ENCODE data around the gene MLH3. TPM values are rescaled to one million over a fixed set of nuclear protein-coding genes. Genes with fewer than 3 reads are reported as not detected.

Gene MLH3
- total RNA-seq, 1 experiment from 2014 or later = 13.2 TPM

GRCh38 chr14:75054421-75054820 lies 3.2 kb upstream of the MLH3 start:
- Histone ChIP-seq H4K20me1 (ENCODE audit: low read length) (no peaks in the 10 kb centered on the region), H3K4me3 (ENCODE audit: low read length) (no peak overlapping the region), H3K9me2 (replicated peaks; ENCODE audit: low read length) (no peaks in the 10 kb centered on the region), H3K9me3 (ENCODE audit: low read length) (no peaks in the 10 kb centered on the region), H3K36me3 (ENCODE audit: low read depth, low read length) (peaks cover 5% of the 10 kb centered on the region; the same call in 1 of the 2 replicates), H2AFZ (ENCODE audit: low read length) (no peak overlapping the region), H3K4me2 (ENCODE audit: low read length) (no peak overlapping the region), H3F3A (ENCODE audit: low read length, unreplicated experiment) (no peaks in the 10 kb centered on the region), H3K79me2 (ENCODE audit: low read length) (peaks cover 16% of the 10 kb centered on the region), H3K27me3 (ENCODE audit: low read length) (no peaks in the 10 kb centered on the region), H3K27ac (ENCODE audit: low read length) (no peak overlapping the region), H3K9ac (ENCODE audit: low read length) (no peak overlapping the region), H3K4me1 (ENCODE audit: insufficient read depth, low read length) (peaks cover 11% of the 10 kb centered on the region)
- intact Hi-C loops (cut with micrococcal nuclease) = no loop called here
- no peak for ATAC-seq
- no TSS peak for BruUV-seq (replicated peaks)
- no peak for DNase-seq
- TF ChIP-seq EZH2phosphoT487 (IDR thresholded peaks at IDR 0.05; ENCODE audit: borderline replicate concordance, low read length) (no peak), CTCF (conservative IDR thresholded peaks at IDR 0.05; ENCODE audit: low read depth, low read length) (no peak), EZH2 (IDR thresholded peaks at IDR 0.05; ENCODE audit: low read length, unreplicated experiment) (no peak)
- ChIA-PET POLR2A (ENCODE audit: unreplicated experiment) (no interaction called here), CTCF (no interaction called here)

GRCh38 chr14:75053396-75054291 lies 2.4 kb upstream of the MLH3 start:
- no peak overlapping the region for H2AFZ ChIP-seq (ENCODE audit: low read length)
- no peaks in the 10 kb centered on the region for H3K9me3 ChIP-seq (ENCODE audit: low read length)
- POLR2A ChIA-PET (ENCODE audit: unreplicated experiment) = no interaction called here
- DNase-seq (no peak), ATAC-seq (no peak)
- peaks cover 24% of the 10 kb centered on the region for H3K79me2 ChIP-seq (ENCODE audit: low read length)
- no peaks in the 10 kb centered on the region for H3K9me2 ChIP-seq (replicated peaks; ENCODE audit: low read length)
- H3K4me2 ChIP-seq (ENCODE audit: low read length) = no peak overlapping the region
- TF ChIP-seq EZH2 (IDR thresholded peaks at IDR 0.05; ENCODE audit: low read length, unreplicated experiment) (no peak), CTCF (conservative IDR thresholded peaks at IDR 0.05; ENCODE audit: low read depth, low read length) (no peak), EZH2phosphoT487 (IDR thresholded peaks at IDR 0.05; ENCODE audit: borderline replicate concordance, low read length) (no peak)
- no peak overlapping the region for H3K9ac ChIP-seq (ENCODE audit: low read length)
- no TSS peak for BruUV-seq (replicated peaks)
- peaks cover 11% of the 10 kb centered on the region for H3K4me1 ChIP-seq (ENCODE audit: insufficient read depth, low read length)
- no peaks in the 10 kb centered on the region for H3F3A ChIP-seq (ENCODE audit: low read length, unreplicated experiment)
- CTCF ChIA-PET = no interaction called here
- H3K27ac ChIP-seq (ENCODE audit: low read length) = no peak overlapping the region
- H3K4me3 ChIP-seq (ENCODE audit: low read length) = no peak overlapping the region
- peaks cover 10% of the 10 kb centered on the region; the same call in 1 of the 2 replicates for H3K36me3 ChIP-seq (ENCODE audit: low read depth, low read length)
- intact Hi-C loops (cut with micrococcal nuclease) = no loop called here
- no peaks in the 10 kb centered on the region for H3K27me3 ChIP-seq (ENCODE audit: low read length)
- no peaks in the 10 kb centered on the region for H4K20me1 ChIP-seq (ENCODE audit: low read length)

GRCh38 chr14:75051556-75051899 lies 261 bp upstream of the MLH3 start:
- Histone ChIP-seq H3K79me2 (ENCODE audit: low read length) (peaks cover 28% of the 10 kb centered on the region), H3K9me3 (ENCODE audit: low read length) (no peaks in the 10 kb centered on the region), H3F3A (ENCODE audit: low read length, unreplicated experiment) (no peaks in the 10 kb centered on the region), H3K9me2 (replicated peaks; ENCODE audit: low read length) (no peaks in the 10 kb centered on the region), H3K9ac (ENCODE audit: low read length) (peak overlapping the region; percentile 88), H3K27ac (ENCODE audit: low read length) (no peak overlapping the region), H3K36me3 (ENCODE audit: low read depth, low read length) (peaks cover 14% of the 10 kb centered on the region; the same call in 1 of the 2 replicates), H3K27me3 (ENCODE audit: low read length) (no peaks in the 10 kb centered on the region), H3K4me1 (ENCODE audit: insufficient read depth, low read length) (peaks cover 21% of the 10 kb centered on the region), H3K4me2 (ENCODE audit: low read length) (peak overlapping the region; percentile 95), H2AFZ (ENCODE audit: low read length) (peak overlapping the region; percentile 82), H4K20me1 (ENCODE audit: low read length) (no peaks in the 10 kb centered on the region), H3K4me3 (ENCODE audit: low read length) (peak overlapping the region; percentile 73)
- ChIA-PET CTCF (no interaction called here), POLR2A (ENCODE audit: unreplicated experiment) (no interaction called here)
- TSS peak; percentile 10 for BruUV-seq (replicated peaks)
- DNase-seq = no peak
- TF ChIP-seq EZH2 (IDR thresholded peaks at IDR 0.05; ENCODE audit: low read length, unreplicated experiment) = no peak
- no peak for TF ChIP-seq EZH2phosphoT487 (IDR thresholded peaks at IDR 0.05; ENCODE audit: borderline replicate concordance, low read length)
- TF ChIP-seq CTCF (conservative IDR thresholded peaks at IDR 0.05; ENCODE audit: low read depth, low read length) = no peak
- intact Hi-C loops (cut with micrococcal nuclease) = no loop called here
- ATAC-seq = no peak
